ENCODE measurements around the gene COQ8A. TPM values are rescaled to one million over a fixed set of nuclear protein-coding genes. Genes with fewer than 3 reads are reported as not detected.
A peak's percentile ranks its signal among the peaks of the same experiment; 100 is the strongest.

Gene COQ8A
- total RNA-seq, 1 donor from 2014 or later: 8.2 TPM

DNA sequence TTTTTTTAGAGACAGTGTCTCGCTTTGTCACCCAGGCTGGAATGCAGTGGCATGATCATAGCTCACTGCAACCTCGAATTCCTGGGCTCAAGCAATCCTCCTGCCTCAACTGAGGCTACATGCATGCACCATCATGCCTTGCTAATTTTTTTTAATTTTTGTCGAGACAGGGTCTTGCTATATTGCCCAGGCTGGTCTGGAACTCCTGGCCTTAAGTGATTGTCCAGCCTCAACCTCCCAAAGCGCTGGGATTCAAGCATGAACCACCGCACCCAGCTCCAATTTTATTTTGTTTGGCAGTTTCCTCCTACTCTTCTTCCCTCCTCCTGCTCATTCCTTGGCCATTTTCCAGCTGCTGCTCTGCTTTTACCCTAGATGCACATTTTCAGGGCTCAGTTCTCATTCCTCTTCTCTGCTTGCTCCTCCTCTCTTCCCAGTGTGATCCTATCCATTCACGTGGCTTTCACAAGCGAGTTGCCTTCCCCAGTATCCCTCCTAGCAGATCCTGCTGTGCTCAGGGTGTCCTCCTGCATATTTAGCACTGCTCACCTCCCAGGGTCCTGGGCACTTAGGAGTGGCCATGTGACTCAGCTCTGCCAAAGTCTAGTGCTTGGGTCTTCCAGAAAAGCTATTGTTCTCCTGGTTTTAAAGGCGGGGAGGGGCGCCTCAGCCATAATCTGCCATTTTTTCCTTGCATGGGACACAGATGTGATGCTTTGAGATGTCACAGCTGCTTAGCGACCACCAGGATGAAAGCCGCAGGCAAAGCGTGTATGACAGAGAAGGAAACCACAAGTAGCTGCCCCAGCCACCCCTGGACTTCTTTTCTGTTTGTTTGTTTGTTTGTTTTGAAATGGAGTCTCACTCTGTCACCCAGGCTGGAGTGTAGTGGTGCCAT is 36.0 kb upstream of the COQ8A start:
- H3K27ac Mint-ChIP-seq (ENCODE audit: unreplicated experiment): no peak overlapping the region
- peaks cover 11% of the 10 kb centered on the region for H3K36me3 Mint-ChIP-seq (ENCODE audit: low read depth)
- H3K4me1 Mint-ChIP-seq: peaks cover 4% of the 10 kb centered on the region
- no peaks in the 10 kb centered on the region for H3K27me3 Mint-ChIP-seq (ENCODE audit: low read depth)
- no peak for DNase-seq (ENCODE audit: low read depth, low spot score)
- H3K9me3 Mint-ChIP-seq: no peaks in the 10 kb centered on the region
- TF ChIP-seq, protein P1, sequence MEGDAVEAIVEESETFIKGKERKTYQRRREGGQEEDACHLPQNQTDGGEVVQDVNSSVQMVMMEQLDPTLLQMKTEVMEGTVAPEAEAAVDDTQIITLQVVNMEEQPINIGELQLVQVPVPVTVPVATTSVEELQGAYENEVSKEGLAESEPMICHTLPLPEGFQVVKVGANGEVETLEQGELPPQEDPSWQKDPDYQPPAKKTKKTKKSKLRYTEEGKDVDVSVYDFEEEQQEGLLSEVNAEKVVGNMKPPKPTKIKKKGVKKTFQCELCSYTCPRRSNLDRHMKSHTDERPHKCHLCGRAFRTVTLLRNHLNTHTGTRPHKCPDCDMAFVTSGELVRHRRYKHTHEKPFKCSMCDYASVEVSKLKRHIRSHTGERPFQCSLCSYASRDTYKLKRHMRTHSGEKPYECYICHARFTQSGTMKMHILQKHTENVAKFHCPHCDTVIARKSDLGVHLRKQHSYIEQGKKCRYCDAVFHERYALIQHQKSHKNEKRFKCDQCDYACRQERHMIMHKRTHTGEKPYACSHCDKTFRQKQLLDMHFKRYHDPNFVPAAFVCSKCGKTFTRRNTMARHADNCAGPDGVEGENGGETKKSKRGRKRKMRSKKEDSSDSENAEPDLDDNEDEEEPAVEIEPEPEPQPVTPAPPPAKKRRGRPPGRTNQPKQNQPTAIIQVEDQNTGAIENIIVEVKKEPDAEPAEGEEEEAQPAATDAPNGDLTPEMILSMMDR (conservative IDR thresholded peaks at IDR 0.05): no peak
- no peak overlapping the region for H3K4me3 Mint-ChIP-seq

DNA sequence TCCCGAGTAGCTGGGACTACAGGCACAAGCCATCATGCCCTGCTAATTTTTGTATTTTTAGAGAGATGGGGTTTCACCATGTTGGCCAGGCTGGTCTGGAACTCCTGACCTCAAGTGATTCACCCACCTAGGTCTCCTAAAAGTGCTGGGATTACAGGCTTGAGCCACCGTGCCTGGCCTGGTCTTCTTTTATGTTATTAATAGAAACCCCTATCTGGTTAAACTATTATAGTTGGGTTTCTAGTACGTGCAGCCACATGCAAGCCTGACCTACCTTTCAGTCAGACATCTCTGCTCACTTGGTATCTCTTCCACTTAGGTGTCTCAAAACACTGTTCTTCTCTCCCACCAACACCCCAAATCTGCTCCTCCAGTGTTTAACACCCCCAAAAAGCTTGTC is 35.3 kb upstream of the COQ8A start:
- TF ChIP-seq, protein P1 (conservative IDR thresholded peaks at IDR 0.05): no peak
- H3K4me3 Mint-ChIP-seq: no peak overlapping the region
- peaks cover 4% of the 10 kb centered on the region for H3K36me3 Mint-ChIP-seq (ENCODE audit: low read depth)
- no peaks in the 10 kb centered on the region for H3K27me3 Mint-ChIP-seq (ENCODE audit: low read depth)
- DNase-seq (ENCODE audit: low read depth, low spot score): no peak
- no peaks in the 10 kb centered on the region for H3K9me3 Mint-ChIP-seq
- H3K4me1 Mint-ChIP-seq: peaks cover 4% of the 10 kb centered on the region
- no peak overlapping the region for H3K27ac Mint-ChIP-seq (ENCODE audit: unreplicated experiment)

DNA sequence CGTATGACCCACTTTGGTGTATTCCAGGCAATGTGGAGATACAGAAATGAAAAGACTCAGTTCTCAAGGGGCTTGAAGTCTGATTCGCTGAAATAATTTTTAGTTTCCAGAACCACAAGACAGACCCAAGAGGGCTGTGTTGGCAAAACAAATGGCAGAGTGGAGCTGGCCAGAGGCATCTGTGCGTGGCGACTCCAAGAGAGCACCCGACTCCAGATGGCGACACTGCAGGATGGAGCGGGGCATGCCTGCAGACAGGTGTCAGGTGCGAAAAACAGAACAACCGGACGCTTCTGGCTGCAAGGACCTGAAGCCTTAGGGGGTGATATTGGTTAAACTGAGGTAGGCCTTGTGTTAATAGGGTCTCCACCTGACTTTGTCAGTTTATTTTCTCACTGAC is 31.7 kb upstream of the COQ8A start:
- H3K9me3 Mint-ChIP-seq: no peaks in the 10 kb centered on the region
- no peak overlapping the region for H3K27ac Mint-ChIP-seq (ENCODE audit: unreplicated experiment)
- no peaks in the 10 kb centered on the region for H3K27me3 Mint-ChIP-seq (ENCODE audit: low read depth)
- H3K4me3 Mint-ChIP-seq: no peak overlapping the region
- peaks cover 3% of the 10 kb centered on the region for H3K36me3 Mint-ChIP-seq (ENCODE audit: low read depth)
- peaks cover 4% of the 10 kb centered on the region for H3K4me1 Mint-ChIP-seq
- no peak for DNase-seq (ENCODE audit: low read depth, low spot score)
- TF ChIP-seq, protein P1 (conservative IDR thresholded peaks at IDR 0.05): no peak

DNA sequence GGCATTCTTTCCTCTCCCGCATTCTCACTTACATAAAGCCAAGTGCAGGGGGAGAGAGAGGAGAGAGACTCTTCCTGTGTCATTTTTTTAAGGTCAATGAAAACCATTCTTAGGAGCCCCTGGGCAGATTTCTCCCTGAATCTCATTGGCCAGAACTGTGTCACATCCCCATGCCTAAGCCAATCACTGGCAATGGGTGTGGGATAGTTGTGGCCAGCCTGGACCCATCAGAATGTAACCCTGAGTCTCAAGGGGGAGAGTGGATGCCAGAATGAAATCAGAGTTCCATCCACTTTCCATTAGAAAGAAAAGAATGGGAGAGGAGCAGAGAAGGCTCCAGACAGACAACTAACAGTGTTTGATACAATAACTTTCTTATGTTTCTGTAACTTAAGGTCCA is 31.2 kb upstream of the COQ8A start:
- no peak overlapping the region for H3K4me3 Mint-ChIP-seq
- peaks cover 4% of the 10 kb centered on the region for H3K4me1 Mint-ChIP-seq
- no peaks in the 10 kb centered on the region for H3K9me3 Mint-ChIP-seq
- H3K27me3 Mint-ChIP-seq (ENCODE audit: low read depth): no peaks in the 10 kb centered on the region
- H3K27ac Mint-ChIP-seq (ENCODE audit: unreplicated experiment): no peak overlapping the region
- peaks cover 3% of the 10 kb centered on the region for H3K36me3 Mint-ChIP-seq (ENCODE audit: low read depth)
- no peak for DNase-seq (ENCODE audit: low read depth, low spot score)
- TF ChIP-seq, protein P1 (conservative IDR thresholded peaks at IDR 0.05): no peak

DNA sequence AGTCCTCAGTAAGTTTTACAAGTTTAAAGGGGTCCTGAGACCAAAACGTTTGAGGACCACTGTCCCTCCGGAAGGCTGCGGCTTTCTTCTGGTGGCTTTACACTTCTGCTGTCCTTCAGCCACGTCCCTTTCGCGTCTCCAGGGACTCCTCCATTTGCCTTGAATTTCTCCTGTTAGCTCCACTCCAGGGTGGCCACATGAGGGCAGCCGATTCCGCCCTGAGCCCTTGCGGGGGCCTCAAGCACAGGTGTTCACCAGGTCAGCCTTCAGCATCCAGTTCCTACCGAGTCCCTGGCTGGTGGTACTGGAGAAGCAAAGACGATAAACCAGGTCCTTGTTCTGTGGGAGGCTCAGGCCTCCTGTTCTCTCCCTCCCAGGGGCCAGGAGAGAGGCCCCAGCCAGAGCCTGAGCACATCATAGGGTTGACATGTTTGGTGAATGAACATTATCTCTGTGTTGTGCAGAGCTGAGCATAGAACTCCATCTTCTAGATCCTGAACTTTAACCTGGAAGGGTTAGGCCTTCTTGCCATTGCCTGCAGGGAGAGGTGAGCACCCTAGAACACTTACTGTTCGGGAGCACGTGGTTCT is 27.4 kb upstream of the COQ8A start:
- no peaks in the 10 kb centered on the region for H3K36me3 Mint-ChIP-seq (ENCODE audit: low read depth)
- no peak overlapping the region for H3K4me3 Mint-ChIP-seq
- no peaks in the 10 kb centered on the region for H3K27me3 Mint-ChIP-seq (ENCODE audit: low read depth)
- no peak for DNase-seq (ENCODE audit: low read depth, low spot score)
- H3K4me1 Mint-ChIP-seq: peaks cover 4% of the 10 kb centered on the region
- H3K9me3 Mint-ChIP-seq: no peaks in the 10 kb centered on the region
- H3K27ac Mint-ChIP-seq (ENCODE audit: unreplicated experiment): no peak overlapping the region
- TF ChIP-seq, protein P1 (conservative IDR thresholded peaks at IDR 0.05): peak; percentile 65

All from neural crest cell (in vitro differentiated cells).